K562 (cell line): ENCODE data around the gene MIF. TPM values are rescaled to one million over a fixed set of nuclear protein-coding genes. Genes with fewer than 3 reads are reported as not detected.

Experiments used
- BCL6 ChIP-seq: fragments of 250-450 bp; sonication (Bioruptor Pico); IDR thresholded peaks from 2 replicates; pipeline ENCODE4 v1.4.0; 2020
- CBFA2T2 ChIP-seq: fragments of 450-650 bp; conservative IDR thresholded peaks from 2 replicates; pipeline ENCODE4 v1.6.1; 2017; ENCODE audit warnings: mild to moderate bottlenecking
- ETV6 ChIP-seq, 3 experiments: fragments of 150-350 bp in 1 of 3; sonication (generic) in 1 of 3; formaldehyde crosslinking in 1 of 3; IDR thresholded peaks; 2 replicates each; pipeline versions ENCODE4 v1.6.1 to v1.8.0; 2014 to 2022; ENCODE audit warnings: borderline replicate concordance in 2 of 3, low read depth in 2 of 3, antibody characterized with exemption in 1 of 3, low read length in 1 of 3, mild to moderate bottlenecking in 1 of 3, missing genetic modification reagents in 1 of 3
- MYBL2 ChIP-seq, 2 experiments: fragments of 450-650 bp in 1 of 2; sonication (generic) in 1 of 2; formaldehyde crosslinking in 1 of 2; IDR thresholded peaks; 2 replicates each; pipeline versions ENCODE4 v1.6.1 to v1.8.1; 2017 to 2022; ENCODE audit warnings: borderline replicate concordance in 1 of 2, inconsistent platforms in 1 of 2, low read depth in 1 of 2, mild to moderate bottlenecking in 1 of 2, missing genetic modification reagents in 1 of 2, moderate library complexity in 1 of 2
- POLR2G ChIP-seq: fragments of 200-400 bp; formaldehyde crosslinking; IDR thresholded peaks from 2 replicates; pipeline ENCODE4 v1.6.1; 2017; ENCODE audit warnings: low read depth, mild to moderate bottlenecking, antibody characterized with exemption, low read length, moderate library complexity
- RBM17 ChIP-seq: fragments of 200-400 bp; formaldehyde crosslinking; IDR thresholded peaks from 2 replicates; pipeline ENCODE4 v1.6.1; 2017; ENCODE audit warnings: low read depth, mild to moderate bottlenecking, low read length, borderline replicate concordance
- SREBF2 ChIP-seq: sonication (generic); formaldehyde crosslinking; IDR thresholded peaks from 2 replicates; pipeline ENCODE4 v1.4.0; 2020; ENCODE audit warnings: mild to moderate bottlenecking, missing genetic modification reagents
- TBL1XR1 ChIP-seq, 2 experiments: IDR thresholded peaks; 2 replicates each; pipeline ENCODE4 v1.6.1; 2012; ENCODE audit warnings: improper control_type of control experiment in 2 of 2, low read length in 2 of 2, mild to moderate bottlenecking in 1 of 2
- ZFP1 ChIP-seq: fragments of 450-650 bp; formaldehyde crosslinking; IDR thresholded peaks from 2 replicates; pipeline ENCODE4 v1.4.0; 2020; ENCODE audit warnings: mild to moderate bottlenecking, mixed read lengths
- ZNF12 ChIP-seq: sonication (generic); formaldehyde crosslinking; IDR thresholded peaks from 2 replicates; pipeline ENCODE4 v1.4.0; 2020; ENCODE audit warnings: mild to moderate bottlenecking, missing genetic modification reagents
- ZNF224 ChIP-seq: sonication (generic); formaldehyde crosslinking; IDR thresholded peaks from 2 replicates; pipeline ENCODE4 v1.8.0; 2022; ENCODE audit warnings: mild to moderate bottlenecking, missing genetic modification reagents
- ZNF316 ChIP-seq: fragments of 450-650 bp; IDR thresholded peaks from 2 replicates; pipeline ENCODE4 v1.6.1; 2016
- ZNF57 ChIP-seq: fragments of 450-650 bp; formaldehyde crosslinking; IDR thresholded peaks from 2 replicates; pipeline ENCODE4 v1.4.0; 2020; ENCODE audit warnings: mild to moderate bottlenecking, moderate library complexity
- polyA plus RNA-seq, 8 experiments: library from polyadenylated mRNA; depleted of rRNA in 4 of 8; stranded (reverse) in 5 of 8; unstranded in 3 of 8; fragments of >200 nt; fragmentation: Nextera tagmentation in 2 of 8; fragmentation: Illumina TruSeq in 1 of 8; extraction: Ambion mirVana in 2 of 8; extraction: Trizol in 1 of 8; gene quantifications; 2 replicates each; pipeline versions ENCODE4 v1.2.1 to v1.2.3, GENCODE V29; 2011 to 2014; ENCODE audit warnings: inconsistent platforms in 1 of 8, missing spikeins in 1 of 8
- total RNA-seq, 7 experiments: library from RNA; depleted of rRNA in 6 of 7; stranded (reverse); fragments of >200 nt in 6 of 7; fragmentation: Illumina TruSeq in 2 of 7; extraction: Trizol in 2 of 7; gene quantifications; 2 replicates each; pipeline versions ENCODE4 v1.2.1 to v1.2.3, GENCODE V29; 2011 to 2021; ENCODE audit warnings: low replicate concordance in 1 of 7
- TF ChIP-seq, protein P1 (sequence below): fragments of 450-650 bp; IDR thresholded peaks from 2 replicates; pipeline ENCODE4 v1.6.1; 2016; ENCODE audit warnings: low read depth
- TF ChIP-seq, protein P2 (sequence below): sonication (generic); formaldehyde crosslinking; IDR thresholded peaks from 2 replicates; pipeline ENCODE4 v1.8.0; 2022; ENCODE audit warnings: mild to moderate bottlenecking, missing genetic modification reagents
- TF ChIP-seq, protein P3 (sequence below): fragments of 450-650 bp; formaldehyde crosslinking; IDR thresholded peaks from 2 replicates; pipeline ENCODE4 v1.4.0; 2020; ENCODE audit warnings: mild to moderate bottlenecking, moderate library complexity

MIF gene
- total and polyA plus RNA-seq, 9 of the 15 experiments (the other 6 are each of a cell fraction or from before 2014, with no cell fraction given) = 7.4 to 666 (median 193) TPM

DNA sequence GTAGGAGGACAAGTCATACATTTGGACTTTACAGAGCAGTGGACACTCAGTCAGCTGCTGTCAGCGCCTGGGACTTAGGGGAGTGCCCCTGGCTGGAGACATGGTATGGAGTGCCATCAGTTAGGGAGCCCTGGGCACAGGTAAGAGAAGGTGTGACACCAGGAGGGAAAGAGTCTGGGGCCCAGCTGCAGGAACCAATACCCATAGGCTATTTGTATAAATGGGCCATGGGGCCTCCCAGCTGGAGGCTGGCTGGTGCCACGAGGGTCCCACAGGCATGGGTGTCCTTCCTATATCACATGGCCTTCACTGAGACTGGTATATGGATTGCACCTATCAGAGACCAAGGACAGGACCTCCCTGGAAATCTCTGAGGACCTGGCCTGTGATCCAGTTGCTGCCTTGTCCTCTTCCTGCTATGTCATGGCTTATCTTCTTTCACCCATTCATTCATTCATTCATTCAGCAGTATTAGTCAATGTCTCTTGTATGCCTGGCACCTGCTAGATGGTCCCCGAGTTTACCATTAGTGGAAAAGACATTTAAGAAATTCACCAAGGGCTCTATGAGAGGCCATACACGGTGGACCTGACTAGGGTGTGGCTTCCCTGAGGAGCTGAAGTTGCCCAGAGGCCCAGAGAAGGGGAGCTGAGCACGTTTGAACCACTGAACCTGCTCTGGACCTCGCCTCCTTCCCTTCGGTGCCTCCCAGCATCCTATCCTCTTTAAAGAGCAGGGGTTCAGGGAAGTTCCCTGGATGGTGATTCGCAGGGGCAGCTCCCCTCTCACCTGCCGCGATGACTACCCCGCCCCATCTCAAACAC is 850 bp upstream of the MIF start (continued):
- TF ChIP-seq, protein P1, sequence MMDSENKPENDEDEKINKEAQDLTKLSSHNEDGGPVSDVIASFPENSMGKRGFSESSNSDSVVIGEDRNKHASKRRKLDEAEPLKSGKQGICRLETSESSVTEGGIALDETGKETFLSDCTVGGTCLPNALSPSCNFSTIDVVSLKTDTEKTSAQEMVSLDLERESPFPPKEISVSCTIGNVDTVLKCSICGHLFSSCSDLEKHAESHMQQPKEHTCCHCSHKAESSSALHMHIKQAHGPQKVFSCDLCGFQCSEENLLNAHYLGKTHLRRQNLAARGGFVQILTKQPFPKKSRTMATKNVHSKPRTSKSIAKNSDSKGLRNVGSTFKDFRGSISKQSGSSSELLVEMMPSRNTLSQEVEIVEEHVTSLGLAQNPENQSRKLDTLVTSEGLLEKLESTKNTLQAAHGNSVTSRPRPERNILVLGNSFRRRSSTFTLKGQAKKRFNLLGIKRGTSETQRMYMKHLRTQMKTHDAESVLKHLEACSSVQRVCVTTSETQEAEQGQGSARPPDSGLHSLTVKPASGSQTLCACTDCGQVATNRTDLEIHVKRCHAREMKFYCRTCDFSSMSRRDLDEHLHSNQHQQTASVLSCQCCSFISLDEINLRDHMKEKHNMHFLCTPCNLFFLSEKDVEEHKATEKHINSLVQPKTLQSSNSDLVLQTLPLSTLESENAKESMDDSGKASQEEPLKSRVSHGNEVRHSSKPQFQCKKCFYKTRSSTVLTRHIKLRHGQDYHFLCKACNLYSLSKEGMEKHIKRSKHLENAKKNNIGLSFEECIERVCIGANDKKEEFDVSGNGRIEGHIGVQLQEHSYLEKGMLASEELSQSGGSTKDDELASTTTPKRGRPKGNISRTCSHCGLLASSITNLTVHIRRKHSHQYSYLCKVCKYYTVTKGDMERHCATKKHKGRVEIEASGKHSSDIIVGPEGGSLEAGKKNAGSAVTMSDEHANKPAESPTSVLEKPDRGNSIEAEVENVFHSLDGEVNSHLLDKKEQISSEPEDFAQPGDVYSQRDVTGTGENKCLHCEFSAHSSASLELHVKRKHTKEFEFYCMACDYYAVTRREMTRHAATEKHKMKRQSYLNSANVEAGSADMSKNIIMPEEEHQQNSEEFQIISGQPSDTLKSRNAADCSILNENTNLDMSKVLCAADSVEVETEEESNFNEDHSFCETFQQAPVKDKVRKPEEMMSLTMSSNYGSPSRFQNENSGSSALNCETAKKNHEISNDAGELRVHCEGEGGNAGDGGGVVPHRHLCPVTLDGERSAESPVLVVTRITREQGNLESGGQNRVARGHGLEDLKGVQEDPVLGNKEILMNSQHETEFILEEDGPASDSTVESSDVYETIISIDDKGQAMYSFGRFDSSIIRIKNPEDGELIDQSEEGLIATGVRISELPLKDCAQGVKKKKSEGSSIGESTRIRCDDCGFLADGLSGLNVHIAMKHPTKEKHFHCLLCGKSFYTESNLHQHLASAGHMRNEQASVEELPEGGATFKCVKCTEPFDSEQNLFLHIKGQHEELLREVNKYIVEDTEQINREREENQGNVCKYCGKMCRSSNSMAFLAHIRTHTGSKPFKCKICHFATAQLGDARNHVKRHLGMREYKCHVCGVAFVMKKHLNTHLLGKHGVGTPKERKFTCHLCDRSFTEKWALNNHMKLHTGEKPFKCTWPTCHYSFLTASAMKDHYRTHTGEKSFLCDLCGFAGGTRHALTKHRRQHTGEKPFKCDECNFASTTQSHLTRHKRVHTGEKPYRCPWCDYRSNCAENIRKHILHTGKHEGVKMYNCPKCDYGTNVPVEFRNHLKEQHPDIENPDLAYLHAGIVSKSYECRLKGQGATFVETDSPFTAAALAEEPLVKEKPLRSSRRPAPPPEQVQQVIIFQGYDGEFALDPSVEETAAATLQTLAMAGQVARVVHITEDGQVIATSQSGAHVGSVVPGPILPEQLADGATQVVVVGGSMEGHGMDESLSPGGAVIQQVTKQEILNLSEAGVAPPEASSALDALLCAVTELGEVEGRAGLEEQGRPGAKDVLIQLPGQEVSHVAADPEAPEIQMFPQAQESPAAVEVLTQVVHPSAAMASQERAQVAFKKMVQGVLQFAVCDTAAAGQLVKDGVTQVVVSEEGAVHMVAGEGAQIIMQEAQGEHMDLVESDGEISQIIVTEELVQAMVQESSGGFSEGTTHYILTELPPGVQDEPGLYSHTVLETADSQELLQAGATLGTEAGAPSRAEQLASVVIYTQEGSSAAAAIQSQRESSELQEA = no peak
- TF ChIP-seq ZNF224 (CRISPR knock-in tag) (no peak), POLR2G (no peak), BCL6 (no peak), RBM17 (no peak), ZNF12 (CRISPR knock-in tag) (no peak), SREBF2 (CRISPR knock-in tag) (no peak), MYBL2 (IDR thresholded peaks at IDR 0.05; ENCODE audit: low read depth) (no peak), MYBL2 (CRISPR knock-in tag; IDR thresholded peaks at IDR 0.05; ENCODE audit: borderline replicate concordance) (no peak), ZNF57 (CRISPR knock-in tag) (no peak), TBL1XR1 (IDR thresholded peaks at IDR 0.05; ENCODE audit: low read length in 2 of 2) (no peak), CBFA2T2 (no peak), ZNF316 (no peak), ETV6 (IDR thresholded peaks at IDR 0.05; ENCODE audit: borderline replicate concordance in 1 of 2, low read depth in 2 of 2, low read length in 1 of 2) (no peak), ETV6 (CRISPR knock-in tag; IDR thresholded peaks at IDR 0.05; ENCODE audit: borderline replicate concordance) (no peak), ZFP1 (CRISPR knock-in tag) (0 out of 2 replicates have a peak, but pooled peaks have one; percentile 27)
- TF ChIP-seq, protein P2, sequence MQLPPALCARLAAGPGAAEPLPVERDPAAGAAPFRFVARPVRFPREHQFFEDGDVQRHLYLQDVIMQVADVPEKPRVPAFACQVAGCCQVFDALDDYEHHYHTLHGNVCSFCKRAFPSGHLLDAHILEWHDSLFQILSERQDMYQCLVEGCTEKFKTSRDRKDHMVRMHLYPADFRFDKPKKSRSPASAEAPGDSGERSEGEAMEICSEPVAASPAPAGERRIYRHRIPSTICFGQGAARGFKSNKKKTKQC (CRISPR knock-in tag) = no peak
- TF ChIP-seq, protein P3, sequence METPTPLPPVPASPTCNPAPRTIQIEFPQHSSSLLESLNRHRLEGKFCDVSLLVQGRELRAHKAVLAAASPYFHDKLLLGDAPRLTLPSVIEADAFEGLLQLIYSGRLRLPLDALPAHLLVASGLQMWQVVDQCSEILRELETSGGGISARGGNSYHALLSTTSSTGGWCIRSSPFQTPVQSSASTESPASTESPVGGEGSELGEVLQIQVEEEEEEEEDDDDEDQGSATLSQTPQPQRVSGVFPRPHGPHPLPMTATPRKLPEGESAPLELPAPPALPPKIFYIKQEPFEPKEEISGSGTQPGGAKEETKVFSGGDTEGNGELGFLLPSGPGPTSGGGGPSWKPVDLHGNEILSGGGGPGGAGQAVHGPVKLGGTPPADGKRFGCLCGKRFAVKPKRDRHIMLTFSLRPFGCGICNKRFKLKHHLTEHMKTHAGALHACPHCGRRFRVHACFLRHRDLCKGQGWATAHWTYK = peak; percentile 61; the same call in 1 of the 2 replicates
